Left lung (tissue), 10 donors: ENCODE measurements around the gene PXDN. TPM values are rescaled to one million over a fixed set of nuclear protein-coding genes. Genes with fewer than 3 reads are reported as not detected.

ENCODE experiments used
- ATAC-seq: fragments of 200-7000 bp; cut with Tn5 transposase; one replicate; pipeline ENCODE4 v1.9.1; 2020; ENCODE audit warnings: moderate library complexity
- DNase-seq, 4 donors: peaks; one replicate each; pipeline ENCODE4 v3.0.0-alpha.2; 2013 to 2020
- H3K27ac ChIP-seq, 2 donors: fragments of 200-600 bp; sonication (generic) in 1 of 2; one replicate each; pipeline versions ENCODE4 v1.5.0 to v1.8.0; 2020 to 2021
- H3K27me3 ChIP-seq, 2 donors: fragments of 200-600 bp; sonication (generic) in 1 of 2; one replicate each; pipeline versions ENCODE4 v1.5.0 to v1.8.0; 2020 to 2021
- H3K36me3 ChIP-seq, 2 donors: fragments of 200-600 bp; sonication (generic) in 1 of 2; one replicate each; pipeline versions ENCODE4 v1.5.0 to v1.8.0; 2020 to 2021
- H3K4me1 ChIP-seq, 2 donors: fragments of 200-600 bp; one replicate each; pipeline ENCODE4 v1.8.0; 2021
- H3K4me3 ChIP-seq, 2 donors: fragments of 200-600 bp; sonication (generic) in 1 of 2; one replicate each; pipeline versions ENCODE4 v1.5.0 to v1.8.0; 2020 to 2021; ENCODE audit warnings: mild to moderate bottlenecking in 1 of 2
- H3K9me3 ChIP-seq, 2 donors: fragments of 200-600 bp; sonication (generic) in 1 of 2; one replicate each; pipeline versions ENCODE4 v1.5.0 to v1.8.0; 2020 to 2021
- intact Hi-C, 2 donors: fragments of 100-400 bp; cut with DNase I; formaldehyde crosslinking; loops; one replicate each; pipeline versions ENCODE4 v1.11.2 to v1.14.2; 2022
- polyA plus RNA-seq, 6 donors: library from polyadenylated mRNA; unstranded; fragments of 120-200 nt; gene quantifications; one replicate each; pipeline ENCODE4 v1.2.1, GENCODE V29; 2013; ENCODE audit not compliant: insufficient read length in 6 of 6
- total RNA-seq, 2 donors: library from RNA; stranded (reverse); fragmentation: NEBNext Ultra II Directional; extraction: Animal tissue kit (Norgen Biotek cat#: 25700); gene quantifications; one replicate each; pipeline ENCODE4 v1.2.1, GENCODE V29; 2021
- TF ChIP-seq, protein P1 (sequence below), 2 donors: fragments of 200-600 bp; sonication (generic) in 1 of 2; IDR thresholded peaks; one replicate each; pipeline versions ENCODE4 v1.5.0 to v1.8.0; 2021; ENCODE audit warnings: antibody characterized with exemption in 2 of 2
- donor health status: DM: no; HTN: yes; CAD: no.
- donor health status: DM: no; HTN: no; CAD: no.

The PXDN gene
- total and polyA plus RNA-seq, 8 donors, result 44.8 to 215 (median 174) TPM

DNA sequence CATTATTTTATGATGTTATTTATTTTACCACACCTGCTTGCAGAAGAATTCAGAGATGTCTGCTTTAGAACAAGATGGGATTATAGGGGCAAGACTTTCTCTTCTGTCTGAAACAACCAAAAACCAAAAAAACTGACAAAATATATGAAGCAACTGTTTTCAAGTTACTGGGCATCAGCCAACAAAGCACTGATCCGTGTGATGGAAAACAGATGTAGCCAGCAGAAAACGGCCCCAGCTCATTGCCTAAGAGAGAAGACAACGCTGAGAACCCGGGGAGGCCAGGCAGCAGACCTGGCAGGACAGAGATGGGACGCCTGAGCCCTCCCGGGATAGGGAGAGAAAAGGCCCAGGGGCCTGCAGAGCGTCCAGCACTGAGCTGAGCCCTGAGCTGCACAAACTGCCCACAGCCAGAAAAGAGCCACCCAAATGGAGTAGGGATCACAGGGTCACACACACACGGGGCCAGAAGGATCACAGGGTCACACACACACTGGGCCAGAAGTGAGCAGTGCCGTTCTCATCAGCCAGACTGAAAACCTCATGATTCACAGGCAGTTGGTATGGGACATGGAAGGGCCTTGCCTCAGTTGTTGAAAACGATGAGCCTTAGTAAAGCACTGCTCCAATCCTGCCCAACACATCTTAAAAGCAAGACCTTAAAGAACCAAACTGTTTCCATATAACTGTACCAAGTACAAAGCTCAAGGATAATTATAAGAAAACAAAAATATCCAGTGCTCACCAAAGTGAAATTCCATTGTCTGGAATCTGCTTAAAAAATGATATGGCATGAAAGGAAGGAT lies 12.1 kb downstream of the PXDN start:
- TF ChIP-seq, protein P1, sequence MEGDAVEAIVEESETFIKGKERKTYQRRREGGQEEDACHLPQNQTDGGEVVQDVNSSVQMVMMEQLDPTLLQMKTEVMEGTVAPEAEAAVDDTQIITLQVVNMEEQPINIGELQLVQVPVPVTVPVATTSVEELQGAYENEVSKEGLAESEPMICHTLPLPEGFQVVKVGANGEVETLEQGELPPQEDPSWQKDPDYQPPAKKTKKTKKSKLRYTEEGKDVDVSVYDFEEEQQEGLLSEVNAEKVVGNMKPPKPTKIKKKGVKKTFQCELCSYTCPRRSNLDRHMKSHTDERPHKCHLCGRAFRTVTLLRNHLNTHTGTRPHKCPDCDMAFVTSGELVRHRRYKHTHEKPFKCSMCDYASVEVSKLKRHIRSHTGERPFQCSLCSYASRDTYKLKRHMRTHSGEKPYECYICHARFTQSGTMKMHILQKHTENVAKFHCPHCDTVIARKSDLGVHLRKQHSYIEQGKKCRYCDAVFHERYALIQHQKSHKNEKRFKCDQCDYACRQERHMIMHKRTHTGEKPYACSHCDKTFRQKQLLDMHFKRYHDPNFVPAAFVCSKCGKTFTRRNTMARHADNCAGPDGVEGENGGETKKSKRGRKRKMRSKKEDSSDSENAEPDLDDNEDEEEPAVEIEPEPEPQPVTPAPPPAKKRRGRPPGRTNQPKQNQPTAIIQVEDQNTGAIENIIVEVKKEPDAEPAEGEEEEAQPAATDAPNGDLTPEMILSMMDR (IDR thresholded peaks at IDR 0.05), result no peak
- ATAC-seq, result no peak
- H3K36me3 ChIP-seq, result no peaks in the 10 kb centered on the region
- peaks cover 0 to 7% of the 10 kb centered on the region in 2 donors for H3K9me3 ChIP-seq
- intact Hi-C loops, result no loop called here
- peak in 2 of 4 donors; percentile 78 to 86 for DNase-seq
- H3K4me1 ChIP-seq, result peaks cover 12 to 36% of the 10 kb centered on the region in 2 donors
- peak overlapping the region; percentile 24 to 67 for H3K27ac ChIP-seq
- H3K27me3 ChIP-seq, result no peaks in the 10 kb centered on the region
- no peak overlapping the region for H3K4me3 ChIP-seq

DNA sequence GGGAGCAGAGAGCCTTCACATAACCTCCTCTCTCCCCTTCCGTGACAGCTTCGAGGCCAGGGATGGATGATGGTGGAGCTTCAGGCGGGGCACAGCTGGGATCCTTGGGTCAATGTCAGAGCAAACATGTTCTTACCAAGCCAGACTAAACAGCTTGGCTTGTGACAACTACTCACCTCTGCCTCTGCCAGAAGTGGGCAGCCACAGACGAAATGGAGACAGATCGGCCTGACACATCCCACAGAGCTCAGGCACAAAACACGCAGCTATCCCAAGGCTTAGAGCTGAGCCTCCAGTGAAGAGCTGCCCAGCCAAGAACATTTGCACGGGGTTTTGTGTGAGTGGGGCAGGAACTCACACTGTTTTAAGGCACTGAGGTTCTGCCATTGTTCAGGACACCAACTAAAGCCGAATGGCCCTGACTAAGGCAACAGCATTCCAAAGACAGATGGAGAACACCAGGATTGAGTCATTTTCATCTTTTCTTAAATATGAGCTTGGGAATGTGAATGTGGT lies 12.8 kb downstream of the PXDN start:
- Histone ChIP-seq H3K27ac (peak overlapping the region; percentile 24 to 67), H3K4me1 (peaks cover 12 to 36% of the 10 kb centered on the region in 2 donors), H3K27me3 (no peaks in the 10 kb centered on the region), H3K36me3 (no peaks in the 10 kb centered on the region), H3K4me3 (no peak overlapping the region), H3K9me3 (peaks cover 0 to 7% of the 10 kb centered on the region in 2 donors)
- intact Hi-C loops, result no loop called here
- no peak for ATAC-seq
- TF ChIP-seq, protein P1 (IDR thresholded peaks at IDR 0.05), result no peak
- DNase-seq, result peak in 1 of 4 donors; percentile 48

DNA sequence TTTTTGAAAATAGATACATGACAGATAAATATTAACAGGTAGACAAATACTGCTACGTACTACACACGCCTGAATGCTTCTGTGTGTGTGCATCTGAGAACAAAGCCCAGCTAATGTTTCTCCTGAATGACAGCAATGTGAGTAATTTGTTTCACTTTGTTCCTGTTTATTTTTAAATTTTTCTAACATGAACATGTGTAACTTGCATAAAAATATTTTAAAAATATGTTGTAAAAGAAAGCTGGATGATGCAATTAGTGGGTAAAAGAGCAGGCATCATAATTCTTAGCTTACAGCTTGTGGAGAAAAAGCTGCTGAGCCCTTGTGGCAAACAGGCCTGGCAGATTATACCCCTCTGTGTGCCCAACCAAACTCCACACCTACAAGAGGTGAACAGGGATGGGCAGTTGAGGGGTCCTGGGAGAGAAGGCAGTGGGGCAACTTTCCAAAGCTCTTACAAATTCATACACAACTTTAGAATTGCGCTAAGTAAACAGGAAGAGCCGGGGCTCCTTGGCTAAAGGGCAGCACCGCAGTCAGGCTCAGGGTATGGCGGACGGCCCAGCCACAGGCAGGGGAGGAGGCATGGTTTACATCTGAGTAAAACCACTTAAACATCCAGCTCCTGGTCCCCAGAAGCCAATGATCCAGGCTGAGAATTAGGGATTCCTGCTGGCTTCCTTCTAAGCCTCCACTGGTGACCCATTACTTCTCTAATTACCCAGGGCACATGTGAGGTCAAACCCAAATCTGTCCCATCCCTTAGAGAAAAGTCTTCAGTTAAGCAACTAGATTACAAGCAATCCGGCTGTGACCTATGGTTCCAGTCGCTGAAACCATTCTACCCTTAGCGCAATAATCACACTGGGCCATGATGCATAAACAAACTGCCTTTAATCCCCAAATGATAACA lies 14.0 kb downstream of the PXDN start:
- ATAC-seq (peak; percentile 68), DNase-seq (peak in 2 of 4 donors; percentile 57 to 60)
- Histone ChIP-seq H3K9me3 (peaks cover 0 to under 1% of the 10 kb centered on the region in 2 donors), H3K4me1 (peaks cover 12 to 36% of the 10 kb centered on the region in 2 donors), H3K4me3 (no peak overlapping the region), H3K36me3 (no peaks in the 10 kb centered on the region), H3K27ac (peak overlapping the region; percentile 37 to 67), H3K27me3 (no peaks in the 10 kb centered on the region)
- TF ChIP-seq, protein P1 (IDR thresholded peaks at IDR 0.05), result no peak
- intact Hi-C loops, result no loop called here

DNA sequence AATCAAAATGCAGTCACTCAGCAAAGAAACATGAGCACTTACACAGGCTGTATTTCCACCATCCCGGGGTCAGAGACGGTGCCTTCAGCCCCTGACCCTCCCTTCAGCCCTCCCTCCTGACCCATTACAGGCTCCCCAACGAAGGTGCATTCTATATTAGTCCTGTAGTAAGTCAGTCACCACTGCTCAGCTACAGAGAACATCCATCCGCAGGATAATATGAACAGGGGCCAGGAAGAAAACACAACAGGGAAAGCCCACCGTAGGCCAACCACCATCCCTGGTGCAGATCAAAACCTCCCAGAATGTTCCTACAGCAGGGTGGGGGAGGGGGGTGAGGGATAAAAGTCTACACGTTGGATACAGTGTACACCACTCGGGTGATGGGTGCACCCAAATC lies 15.1 kb downstream of the PXDN start:
- H3K27me3 ChIP-seq, result no peaks in the 10 kb centered on the region
- H3K4me3 ChIP-seq, result no peak overlapping the region
- intact Hi-C loops, result no loop called here
- peak overlapping the region; percentile 7 to 67 for H3K27ac ChIP-seq
- DNase-seq (no peak), ATAC-seq (no peak)
- no peaks in the 10 kb centered on the region for H3K9me3 ChIP-seq
- H3K4me1 ChIP-seq, result peaks cover 12 to 36% of the 10 kb centered on the region in 2 donors
- H3K36me3 ChIP-seq, result no peaks in the 10 kb centered on the region
- TF ChIP-seq, protein P1 (IDR thresholded peaks at IDR 0.05), result no peak
